Activated naive CD8-positive, alpha-beta T cell (primary cell): ENCODE data around the gene CHTOP.

Experiments
- H3K27ac Mint-ChIP-seq: one replicate; pipeline ENCODE4 v1.8.0; 2021; ENCODE audit warnings: mixed read lengths
- H3K27me3 Mint-ChIP-seq: one replicate; pipeline ENCODE4 v1.8.0; 2021; ENCODE audit warnings: mixed read lengths
- H3K36me3 Mint-ChIP-seq: one replicate; pipeline ENCODE4 v1.8.0; 2021; ENCODE audit warnings: mixed read lengths
- H3K4me1 Mint-ChIP-seq: one replicate; pipeline ENCODE4 v1.8.0; 2021; ENCODE audit warnings: low read depth, mixed read lengths
- H3K4me3 Mint-ChIP-seq: one replicate; pipeline ENCODE4 v1.8.0; 2021; ENCODE audit warnings: mild to moderate bottlenecking, mixed read lengths
- H3K9me3 Mint-ChIP-seq: one replicate; pipeline ENCODE4 v1.8.0; 2021; ENCODE audit warnings: low read depth, mixed read lengths

Gene CHTOP

GRCh38 chr1:153619171-153619570 lies 14.7 kb upstream of the CHTOP start:
- Mint-ChIP-seq H3K9me3 (no peaks in the 10 kb centered on the region), H3K4me3 (no peak overlapping the region), H3K36me3 (no peaks in the 10 kb centered on the region), H3K27me3 (no peaks in the 10 kb centered on the region), H3K27ac (no peak overlapping the region), H3K4me1 (no peaks in the 10 kb centered on the region)

DNA sequence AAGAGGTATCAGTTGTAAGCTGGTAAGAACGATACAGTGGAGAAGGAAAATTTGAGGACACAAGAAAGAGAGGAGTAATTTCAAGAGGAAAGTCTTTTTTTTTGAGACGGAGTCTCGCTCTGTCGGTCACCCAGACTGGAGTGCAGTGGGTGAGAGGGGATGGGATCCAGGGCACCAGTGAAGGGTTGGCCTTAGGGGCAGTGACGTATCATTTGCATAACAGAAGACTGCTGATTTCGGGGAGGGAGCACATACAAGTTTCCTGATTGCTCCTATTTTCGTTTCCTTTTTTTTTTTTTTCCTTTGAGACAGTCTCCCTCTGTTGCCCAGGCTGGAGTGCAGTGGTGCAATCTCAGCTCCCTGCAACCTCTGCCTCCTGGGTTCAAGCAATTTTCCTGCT lies 10.8 kb upstream of the CHTOP start:
- H3K27me3 Mint-ChIP-seq: no peaks in the 10 kb centered on the region
- no peak overlapping the region for H3K4me3 Mint-ChIP-seq
- no peaks in the 10 kb centered on the region for H3K4me1 Mint-ChIP-seq
- no peaks in the 10 kb centered on the region for H3K9me3 Mint-ChIP-seq
- H3K27ac Mint-ChIP-seq: no peak overlapping the region
- no peaks in the 10 kb centered on the region for H3K36me3 Mint-ChIP-seq

DNA sequence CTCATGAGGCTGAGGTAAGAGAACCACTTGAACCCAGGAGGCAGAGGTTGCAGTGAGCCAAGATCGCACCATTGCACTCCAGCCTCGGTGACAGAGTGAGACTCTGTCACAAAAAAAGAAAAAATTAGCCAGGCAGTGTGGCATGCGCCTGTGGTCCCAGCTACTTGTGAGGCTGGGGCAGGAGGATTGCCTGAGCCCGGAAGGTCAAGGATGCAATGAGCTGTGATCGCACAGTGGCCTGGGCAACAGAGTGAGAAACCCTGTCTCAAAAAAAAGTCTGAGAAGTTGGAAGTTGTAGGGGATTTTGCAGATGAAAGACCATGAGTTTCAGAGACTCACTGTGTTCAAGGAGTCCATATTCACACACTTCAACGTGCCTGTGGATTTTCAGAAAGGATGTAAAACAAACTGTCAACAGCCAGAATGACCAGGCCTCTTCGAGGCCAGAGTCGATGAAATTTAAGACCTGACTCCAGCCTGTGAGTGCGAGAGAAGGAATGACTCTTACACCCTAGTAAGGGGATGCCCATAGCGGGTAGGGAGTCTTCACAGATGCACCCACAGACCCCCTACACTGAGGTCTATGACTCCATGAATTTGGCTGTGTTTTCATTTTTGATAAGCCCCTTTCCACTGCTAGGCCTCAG lies 8.8 kb upstream of the CHTOP start:
- Mint-ChIP-seq H3K36me3 (no peaks in the 10 kb centered on the region), H3K27ac (no peak overlapping the region), H3K4me1 (no peaks in the 10 kb centered on the region), H3K9me3 (no peaks in the 10 kb centered on the region), H3K27me3 (no peaks in the 10 kb centered on the region), H3K4me3 (no peak overlapping the region)

- Mint-ChIP-seq H3K27me3 (no peaks in the 10 kb centered on the region), H3K9me3 (no peaks in the 10 kb centered on the region), H3K4me1 (peaks cover 6% of the 10 kb centered on the region), H3K4me3 (no peak overlapping the region), H3K27ac (no peak overlapping the region), H3K36me3 (no peaks in the 10 kb centered on the region)
Measured at GRCh38 chr1:153626477-153626903, 7.4 kb upstream of the CHTOP start.

DNA sequence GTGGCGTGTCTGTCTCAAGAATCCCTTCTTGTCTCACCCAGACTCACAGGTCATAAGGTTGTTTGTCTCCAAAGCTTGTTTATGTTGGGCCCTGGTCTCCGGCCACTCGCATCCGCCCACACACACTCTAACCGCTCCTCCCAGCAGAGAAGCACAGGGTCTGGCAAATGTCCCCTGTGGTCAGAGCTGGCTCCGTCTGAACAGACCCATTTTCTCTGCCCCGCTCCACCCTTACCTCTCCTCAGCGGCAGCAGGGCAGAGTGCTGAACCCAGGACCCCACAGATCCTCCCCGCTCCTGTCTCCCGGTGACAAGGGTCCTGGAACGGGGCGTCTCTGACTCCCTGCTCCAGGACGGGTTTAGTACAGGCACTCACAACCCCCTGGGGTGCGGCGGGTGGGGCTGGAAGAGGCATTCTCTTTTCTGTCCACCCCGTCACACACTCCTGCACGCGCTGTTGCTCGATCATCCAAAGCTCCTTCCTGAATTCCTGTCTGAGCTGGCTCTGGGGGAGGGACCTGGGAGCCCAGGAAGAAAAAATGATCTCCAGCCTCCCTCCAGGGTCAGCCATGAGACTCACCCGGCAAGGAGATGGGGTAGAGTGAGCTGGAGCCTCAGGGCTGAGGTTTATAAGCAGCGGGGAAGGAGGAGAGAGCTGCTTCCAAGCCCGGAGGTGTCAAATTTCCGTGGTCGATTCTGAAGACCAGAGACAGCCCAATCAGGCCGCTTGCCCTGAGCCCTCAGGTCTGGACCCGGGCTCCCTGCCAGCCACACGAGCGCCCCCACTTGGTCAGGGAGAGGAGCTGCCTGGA lies 6.8 kb upstream of the CHTOP start, which contains the start of gene S100A13:
Gene S100A13, minus strand, starts transcription at position 602 of the 811 bp plus-strand sequence. CDS start 1,033 bp downstream, outside the sequence.
- H3K9me3 Mint-ChIP-seq: no peaks in the 10 kb centered on the region
- no peak within 1 kb of the TSS for H3K27ac Mint-ChIP-seq
- H3K4me1 Mint-ChIP-seq: peaks cover 9% of the 10 kb centered on the region
- H3K36me3 Mint-ChIP-seq: no peaks in the 10 kb centered on the region
- H3K27me3 Mint-ChIP-seq: no peaks in the 10 kb centered on the region
- no peak within 1 kb of the TSS for H3K4me3 Mint-ChIP-seq

GRCh38 chr1:153627715-153628626 lies 5.9 kb upstream of the CHTOP start, which contains the start of gene S100A1:
Gene S100A1 (plus strand): TSS chr1:153628434. CDS start chr1:153630522, 2,088 bp downstream.
- Mint-ChIP-seq H3K4me1 (peaks cover 15% of the 10 kb centered on the region), H3K27ac (no peak within 1 kb of the TSS), H3K4me3 (no peak within 1 kb of the TSS), H3K27me3 (no peaks in the 10 kb centered on the region), H3K36me3 (no peaks in the 10 kb centered on the region), H3K9me3 (no peaks in the 10 kb centered on the region)

- Mint-ChIP-seq H3K27ac (no peak overlapping the region), H3K4me3 (no peak overlapping the region), H3K36me3 (no peaks in the 10 kb centered on the region), H3K9me3 (no peaks in the 10 kb centered on the region), H3K27me3 (no peaks in the 10 kb centered on the region), H3K4me1 (peaks cover 23% of the 10 kb centered on the region)
Measured at GRCh38 chr1:153628638-153629342, 5.1 kb upstream of the CHTOP start.

DNA sequence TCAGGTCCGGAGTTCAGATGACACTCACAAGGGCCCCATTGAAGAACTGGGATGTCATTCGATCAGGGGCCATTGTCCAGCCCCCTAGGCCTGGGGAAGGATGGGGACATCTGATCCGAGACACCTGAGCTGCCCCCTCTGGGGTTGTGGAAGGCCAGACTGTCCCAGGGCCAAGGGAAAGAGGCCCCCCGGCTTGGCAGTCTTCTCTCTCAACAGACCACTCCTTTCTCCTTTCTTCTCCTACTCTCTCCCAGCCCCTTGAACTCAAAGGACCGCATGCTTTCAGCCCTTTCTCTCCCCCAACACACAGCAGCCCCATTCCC lies 4.6 kb upstream of the CHTOP start:
- Mint-ChIP-seq H3K27me3 (no peaks in the 10 kb centered on the region), H3K27ac (no peak overlapping the region), H3K4me1 (peaks cover 23% of the 10 kb centered on the region), H3K9me3 (no peaks in the 10 kb centered on the region), H3K4me3 (no peak overlapping the region), H3K36me3 (peaks cover under 1% of the 10 kb centered on the region)

- Mint-ChIP-seq H3K27ac (no peak overlapping the region), H3K4me3 (no peak overlapping the region), H3K36me3 (peaks cover 2% of the 10 kb centered on the region), H3K4me1 (peaks cover 23% of the 10 kb centered on the region), H3K27me3 (no peaks in the 10 kb centered on the region), H3K9me3 (no peaks in the 10 kb centered on the region)
Measured at GRCh38 chr1:153629971-153630370, 3.9 kb upstream of the CHTOP start.

DNA sequence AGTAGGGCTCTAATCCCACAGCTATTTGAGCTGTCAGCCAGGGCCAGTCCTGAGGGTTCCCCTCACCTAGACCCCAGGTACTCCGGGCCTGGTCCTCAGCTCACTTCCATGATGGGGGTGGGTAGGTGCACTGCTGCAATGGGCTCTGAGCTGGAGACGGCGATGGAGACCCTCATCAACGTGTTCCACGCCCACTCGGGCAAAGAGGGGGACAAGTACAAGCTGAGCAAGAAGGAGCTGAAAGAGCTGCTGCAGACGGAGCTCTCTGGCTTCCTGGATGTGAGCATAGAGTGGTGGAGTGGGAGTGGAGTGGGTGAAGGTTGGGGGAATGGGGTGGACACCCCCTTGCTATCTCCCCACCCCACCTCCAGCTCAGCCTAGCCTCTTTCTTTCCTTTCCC lies 3.5 kb upstream of the CHTOP start:
- Mint-ChIP-seq H3K36me3 (peaks cover 2% of the 10 kb centered on the region), H3K4me1 (peaks cover 23% of the 10 kb centered on the region), H3K27ac (no peak overlapping the region)

DNA sequence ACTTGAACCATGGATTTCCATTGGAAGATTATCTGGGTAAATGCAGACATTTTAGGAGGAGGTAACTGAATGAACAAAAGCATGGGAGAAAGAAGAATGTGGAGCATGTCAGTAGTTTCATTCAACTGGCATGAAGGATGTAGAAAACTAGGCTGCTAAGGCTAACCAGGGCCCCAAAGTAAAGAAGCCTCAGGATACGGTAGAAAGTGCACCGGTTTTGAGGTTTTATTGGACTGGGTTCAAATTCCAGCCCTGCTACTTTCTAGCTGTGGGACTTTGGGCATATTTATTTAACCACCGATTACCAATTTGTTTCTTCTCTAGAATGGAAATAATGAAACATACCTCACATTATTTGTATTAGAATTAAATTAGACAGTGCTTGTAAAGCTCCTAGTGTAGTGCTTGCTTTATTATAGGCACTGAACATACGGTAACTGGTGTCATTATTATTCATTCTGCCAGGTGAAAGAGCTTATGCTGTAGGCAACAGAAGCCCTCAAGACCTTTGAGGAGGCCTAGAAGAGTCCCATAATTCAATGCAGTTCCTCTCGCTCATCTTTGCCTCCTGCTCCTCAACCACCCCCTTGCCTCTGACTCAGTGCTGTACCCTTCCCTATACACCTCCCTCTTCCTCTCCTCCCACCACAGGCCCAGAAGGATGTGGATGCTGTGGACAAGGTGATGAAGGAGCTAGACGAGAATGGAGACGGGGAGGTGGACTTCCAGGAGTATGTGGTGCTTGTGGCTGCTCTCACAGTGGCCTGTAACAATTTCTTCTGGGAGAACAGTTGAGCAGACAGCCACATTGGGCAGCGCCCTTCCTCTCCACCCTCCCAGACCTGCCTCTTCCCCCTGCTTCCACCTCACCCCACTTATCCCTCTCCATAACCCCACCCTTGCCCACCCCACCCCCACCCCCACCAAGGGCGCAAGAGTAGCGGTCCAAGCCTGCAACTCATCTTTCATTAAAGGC lies 2.5 kb upstream of the CHTOP start:
- H3K27me3 Mint-ChIP-seq: no peaks in the 10 kb centered on the region
- peaks cover 2% of the 10 kb centered on the region for H3K36me3 Mint-ChIP-seq
- peaks cover 30% of the 10 kb centered on the region for H3K4me1 Mint-ChIP-seq
- no peaks in the 10 kb centered on the region for H3K9me3 Mint-ChIP-seq
- no peak overlapping the region for H3K4me3 Mint-ChIP-seq
- H3K27ac Mint-ChIP-seq: peak overlapping the region; percentile 22

More for the DNA sequence above, 3.5 kb upstream of the CHTOP start:
- Mint-ChIP-seq H3K27me3 (no peaks in the 10 kb centered on the region), H3K4me3 (no peak overlapping the region), H3K9me3 (no peaks in the 10 kb centered on the region)

DNA sequence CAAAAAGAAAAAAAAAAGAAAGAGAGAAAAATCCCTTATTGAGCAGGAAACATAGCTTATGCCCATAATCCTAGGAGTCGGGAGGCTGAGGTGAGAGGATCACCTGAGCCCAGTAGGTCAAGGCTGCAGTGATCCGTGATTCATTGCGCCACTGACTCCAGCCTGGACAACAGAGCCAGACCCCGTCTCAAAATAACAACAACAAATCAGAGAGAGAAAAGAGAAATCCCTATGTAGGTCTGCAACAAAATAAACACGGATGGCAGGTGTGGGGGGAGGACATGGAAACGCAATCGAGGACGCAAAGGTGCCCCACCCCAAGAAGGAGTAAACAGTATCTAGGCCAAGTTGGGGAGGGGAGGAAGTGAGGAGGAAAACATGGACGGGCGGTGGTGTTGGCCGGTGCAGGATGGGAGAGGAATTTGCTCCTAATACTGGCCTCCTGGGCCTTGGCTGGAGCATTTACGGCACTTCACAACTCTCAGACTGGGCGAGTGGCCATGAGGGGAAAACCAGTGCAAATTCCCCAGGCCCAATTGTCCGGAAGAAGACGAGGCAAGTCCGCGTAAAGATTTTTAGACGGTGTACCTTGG lies 609 bp upstream of the CHTOP start:
- H3K27ac Mint-ChIP-seq: peak overlapping the region; percentile 99
- peak overlapping the region; percentile 99 for H3K4me3 Mint-ChIP-seq
- no peaks in the 10 kb centered on the region for H3K27me3 Mint-ChIP-seq
- H3K9me3 Mint-ChIP-seq: no peaks in the 10 kb centered on the region
- peaks cover 12% of the 10 kb centered on the region for H3K36me3 Mint-ChIP-seq
- H3K4me1 Mint-ChIP-seq: peaks cover 45% of the 10 kb centered on the region

GRCh38 chr1:153635872-153636271 lies 2.0 kb downstream of the CHTOP start:
- Mint-ChIP-seq H3K27ac (peak overlapping the region; percentile 78), H3K9me3 (no peaks in the 10 kb centered on the region), H3K36me3 (peaks cover 12% of the 10 kb centered on the region), H3K4me3 (peak overlapping the region; percentile 99), H3K4me1 (peaks cover 52% of the 10 kb centered on the region), H3K27me3 (no peaks in the 10 kb centered on the region)
